Measurements from ENCODE around the gene PRR35.

Gene PRR35

GRCh38 chr16:578232-578869 lies 18.2 kb downstream of the PRR35 start:
- in situ Hi-C loops (cut with MboI; ENCODE audit: low sequenced_read_pairs), result no loop called here

GRCh38 chr16:578870-579405 lies 18.7 kb downstream of the PRR35 start:
- in situ Hi-C loops (cut with MboI; ENCODE audit: low sequenced_read_pairs), result no loop called here

- in situ Hi-C loops (cut with MboI; ENCODE audit: low sequenced_read_pairs), result no loop called here
Observed at GRCh38 chr16:580141-580945, 20.1 kb downstream of the PRR35 start.

GRCh38 chr16:580946-581498 lies 20.8 kb downstream of the PRR35 start:
- in situ Hi-C loops (cut with MboI; ENCODE audit: low sequenced_read_pairs), result no loop called here

- in situ Hi-C loops (cut with MboI; ENCODE audit: low sequenced_read_pairs), result no loop called here
Observed at GRCh38 chr16:582218-582613, 22.0 kb downstream of the PRR35 start.

GRCh38 chr16:582614-583331 lies 22.6 kb downstream of the PRR35 start:
- in situ Hi-C loops (cut with MboI; ENCODE audit: low sequenced_read_pairs), result no loop called here

GRCh38 chr16:583470-583814 lies 23.2 kb downstream of the PRR35 start:
- in situ Hi-C loops (cut with MboI; ENCODE audit: low sequenced_read_pairs), result no loop called here

GRCh38 chr16:583815-584591 lies 23.8 kb downstream of the PRR35 start:
- in situ Hi-C loops (cut with MboI; ENCODE audit: low sequenced_read_pairs), result no loop called here

GRCh38 chr16:585351-585750 lies 25.2 kb downstream of the PRR35 start:
- in situ Hi-C loops (cut with MboI; ENCODE audit: low sequenced_read_pairs), result no loop called here

GRCh38 chr16:586047-586644 lies 26.0 kb downstream of the PRR35 start:
- in situ Hi-C loops (cut with MboI; ENCODE audit: low sequenced_read_pairs), result no loop called here

- in situ Hi-C loops (cut with MboI; ENCODE audit: low sequenced_read_pairs), result no loop called here
Observed at GRCh38 chr16:586645-587590, 26.7 kb downstream of the PRR35 start.

GRCh38 chr16:588639-588888 lies 28.4 kb downstream of the PRR35 start:
- in situ Hi-C loops (cut with MboI; ENCODE audit: low sequenced_read_pairs), result no loop called here

GRCh38 chr16:588889-589657 lies 28.9 kb downstream of the PRR35 start:
- in situ Hi-C loops (cut with MboI; ENCODE audit: low sequenced_read_pairs), result no loop called here

GRCh38 chr16:589658-590187 lies 29.5 kb downstream of the PRR35 start, which contains the start of gene RAB40C:
Gene RAB40C (plus strand): TSS chr16:590066. CDS start chr16:590292, 226 bp downstream.
- in situ Hi-C loops (cut with MboI; ENCODE audit: low sequenced_read_pairs), result no loop called here

- in situ Hi-C loops (cut with MboI; ENCODE audit: low sequenced_read_pairs), result no loop called here
Observed at GRCh38 chr16:590188-590814, 30.1 kb downstream of the PRR35 start.

GRCh38 chr16:590815-591200 lies 30.6 kb downstream of the PRR35 start:
- in situ Hi-C loops (cut with MboI; ENCODE audit: low sequenced_read_pairs), result no loop called here

- in situ Hi-C loops (cut with MboI; ENCODE audit: low sequenced_read_pairs), result no loop called here
Observed at GRCh38 chr16:591231-591630, 31.0 kb downstream of the PRR35 start.

Measured in HL-60/S4 (cell line).